Breast epithelium (tissue), 4 donors: Measurements from ENCODE around the gene ASB7. TPM values are rescaled to one million over a fixed set of nuclear protein-coding genes. Genes with fewer than 3 reads are reported as not detected.
A peak's percentile ranks its signal among the peaks of the same experiment; 100 is the strongest.

Source experiments
- DNase-seq, 2 donors: peaks; one replicate each; pipeline ENCODE4 v3.0.0-alpha.2; 2019; ENCODE audit warnings: low spot score in 2 of 2
- H3K27ac ChIP-seq, 2 donors: fragments of 200-600 bp; sonication (generic) in 1 of 2; one replicate each; pipeline ENCODE4 v1.5.1; 2016 to 2019; ENCODE audit warnings: mild to moderate bottlenecking in 1 of 2
- H3K27me3 ChIP-seq, 2 donors: fragments of 200-600 bp; sonication (generic) in 1 of 2; one replicate each; pipeline versions ENCODE4 v1.5.1 to v1.6.0; 2017 to 2019; ENCODE audit warnings: control low read depth in 1 of 2, mild to moderate bottlenecking in 1 of 2
- H3K36me3 ChIP-seq: fragments of 200-600 bp; one replicate; pipeline ENCODE4 v1.5.1; 2019
- H3K4me1 ChIP-seq, 2 donors: fragments of 200-600 bp; sonication (generic); one replicate each; pipeline ENCODE4 v1.5.1; 2016 to 2019; ENCODE audit warnings: control low read depth in 1 of 2
- H3K4me3 ChIP-seq, 3 donors: fragments of 200-600 bp; sonication (generic); 1 replicate in 2 of 3; 2 replicates in 1 of 3; pipeline ENCODE4 v1.5.1; 2016 to 2019; ENCODE audit warnings: mild to moderate bottlenecking in 3 of 3, moderate library complexity in 2 of 3
- H3K9me3 ChIP-seq, 2 donors: fragments of 200-600 bp; sonication (generic) in 1 of 2; one replicate each; pipeline ENCODE4 v1.5.1; 2016 to 2019; ENCODE audit warnings: control low read depth in 1 of 2
- CTCF ChIP-seq, 3 donors: fragments of 450-650 bp; IDR thresholded peaks; one replicate each; pipeline ENCODE4 v1.5.1; 2016 to 2017; ENCODE audit warnings: antibody characterized with exemption in 3 of 3, mild to moderate bottlenecking in 3 of 3, moderate library complexity in 3 of 3
- POLR2A ChIP-seq: fragments of 450-650 bp; IDR thresholded peaks from one replicate; pipeline ENCODE4 v1.6.1; 2016; ENCODE audit warnings: antibody characterized with exemption, mild to moderate bottlenecking, moderate library complexity
- POLR2AphosphoS5 ChIP-seq, 3 donors: sonication (generic); formaldehyde crosslinking; IDR thresholded peaks; one replicate each; pipeline ENCODE4 v1.6.1; 2017; ENCODE audit warnings: antibody characterized with exemption in 3 of 3
- intact Hi-C: fragments of 100-400 bp; cut with DNase I; formaldehyde crosslinking; loops from one replicate; pipeline ENCODE4 v1.15.1; 2023; ENCODE audit warnings: low total_unique reads
- total RNA-seq, 3 donors: library from RNA; depleted of rRNA; stranded (reverse); fragments of >200 nt; gene quantifications; one replicate each; pipeline ENCODE4 v1.1.0, GENCODE V29; 2016

ASB7 gene
- total RNA-seq, 3 donors from 2014 or later: 10.7 to 17.1 (median 12.1) TPM

- TF ChIP-seq POLR2AphosphoS5 (IDR thresholded peaks at IDR 0.05): peak in 1 of 3 donors; percentile 16
- TF ChIP-seq CTCF (IDR thresholded peaks at IDR 0.05): no peak
- no peak for DNase-seq
- Histone ChIP-seq H3K36me3 (no peaks in the 10 kb centered on the region), H3K27me3 (no peaks in the 10 kb centered on the region), H3K9me3 (peaks cover 0 to 6% of the 10 kb centered on the region in 2 donors), H3K27ac (no peak overlapping the region), H3K4me1 (no peaks in the 10 kb centered on the region), H3K4me3 (no peak overlapping the region)
- intact Hi-C loops: no loop called here
Measured at GRCh38 chr15:100681335-100681746, 79.0 kb downstream of the ASB7 start.

- Histone ChIP-seq H3K9me3 (peaks cover 0 to 6% of the 10 kb centered on the region in 2 donors), H3K36me3 (no peaks in the 10 kb centered on the region), H3K4me3 (no peak overlapping the region), H3K4me1 (no peaks in the 10 kb centered on the region), H3K27me3 (no peaks in the 10 kb centered on the region), H3K27ac (no peak overlapping the region)
- no peak for DNase-seq
- intact Hi-C loops: no loop called here
- TF ChIP-seq POLR2AphosphoS5 (IDR thresholded peaks at IDR 0.05) (no peak), CTCF (IDR thresholded peaks at IDR 0.05) (no peak), POLR2A (no peak)
Measured at GRCh38 chr15:100682468-100682867, 80.1 kb downstream of the ASB7 start.

GRCh38 chr15:100683434-100683833 lies 81.0 kb downstream of the ASB7 start:
- TF ChIP-seq CTCF (IDR thresholded peaks at IDR 0.05) (no peak), POLR2AphosphoS5 (IDR thresholded peaks at IDR 0.05) (no peak), POLR2A (no peak)
- Histone ChIP-seq H3K36me3 (no peaks in the 10 kb centered on the region), H3K4me1 (no peaks in the 10 kb centered on the region), H3K4me3 (no peak overlapping the region), H3K27me3 (no peaks in the 10 kb centered on the region), H3K27ac (peak overlapping the region in 1 of 2 donors; percentile 48), H3K9me3 (peaks cover 0 to 6% of the 10 kb centered on the region in 2 donors)
- intact Hi-C loops: no loop called here
- no peak for DNase-seq

GRCh38 chr15:100684591-100684990 lies 82.2 kb downstream of the ASB7 start:
- Histone ChIP-seq H3K27me3 (no peaks in the 10 kb centered on the region), H3K4me3 (no peak overlapping the region), H3K27ac (no peak overlapping the region), H3K36me3 (no peaks in the 10 kb centered on the region), H3K9me3 (no peaks in the 10 kb centered on the region), H3K4me1 (no peaks in the 10 kb centered on the region)
- no peak for DNase-seq
- no peak for TF ChIP-seq POLR2AphosphoS5 (IDR thresholded peaks at IDR 0.05)
- no peak for TF ChIP-seq CTCF (IDR thresholded peaks at IDR 0.05)
- no peak for TF ChIP-seq POLR2A
- intact Hi-C loops: no loop called here

- H3K27ac ChIP-seq: peak overlapping the region in 1 of 2 donors; percentile 69
- intact Hi-C loops: no loop called here
- TF ChIP-seq POLR2AphosphoS5 (IDR thresholded peaks at IDR 0.05) (no peak), CTCF (IDR thresholded peaks at IDR 0.05) (no peak), POLR2A (no peak)
Measured at GRCh38 chr15:100686021-100686724, 83.8 kb downstream of the ASB7 start.

More at GRCh38 chr15:100686021-100686724, 83.8 kb downstream of the ASB7 start:
- Histone ChIP-seq H3K4me3 (no peak overlapping the region), H3K9me3 (no peaks in the 10 kb centered on the region), H3K36me3 (no peaks in the 10 kb centered on the region), H3K4me1 (no peaks in the 10 kb centered on the region), H3K27me3 (no peaks in the 10 kb centered on the region)
- no peak for DNase-seq
